ENCODE results near the gene GLTP.
A peak's percentile ranks its signal among the peaks of the same experiment; 100 is the strongest.
"Not testable (repeated sequence)": the region's sequence is repeated elsewhere in the genome, so short reads cannot be mapped to it uniquely, and the experiment has no call there.

Gene GLTP

GRCh38 chr12:109880043-109880931 lies at the start of gene GLTP:
TSS of gene GLTP (minus strand) at chr12:109880541. CDS start at chr12:109880374, 167 bp downstream.
- Histone ChIP-seq H3K4me1 (ENCODE audit: insufficient read depth, low read length) (peaks cover 24% of the 10 kb centered on the region), H3K9me3 (ENCODE audit: low read length) (no peaks in the 10 kb centered on the region), H3K36me3 (ENCODE audit: insufficient read depth, low read length) (no peaks in the 10 kb centered on the region), H3K4me3 (ENCODE audit: low read depth in 1 of 2, low read length in 2 of 2) (peak within 1 kb of the TSS; percentile 91 to 94), H3K9ac (ENCODE audit: low read length) (peak within 1 kb of the TSS; percentile 95), H3K27ac (ENCODE audit: low read depth, low read length) (peak within 1 kb of the TSS; percentile 88), H3K27me3 (ENCODE audit: control insufficient read depth in 1 of 2, insufficient read depth in 2 of 2, low read length in 2 of 2) (no peaks in the 10 kb centered on the region)

GRCh38 chr12:109929326-109929725 lies 49.0 kb upstream of the GLTP start:
- H3K4me3 ChIP-seq (ENCODE audit: low read depth in 1 of 2, low read length in 2 of 2); H3K4me1 ChIP-seq (ENCODE audit: insufficient read depth, low read length); H3K27me3 ChIP-seq (ENCODE audit: control insufficient read depth in 1 of 2, insufficient read depth in 2 of 2, low read length in 2 of 2); H3K9me3 ChIP-seq (ENCODE audit: low read length); H3K27ac ChIP-seq (ENCODE audit: low read depth, low read length); H3K9ac ChIP-seq (ENCODE audit: low read length): not testable (repeated sequence)
- peaks cover 40% of the 10 kb centered on the region for H3K36me3 ChIP-seq (ENCODE audit: insufficient read depth, low read length)

- no peak overlapping the region for H3K27ac ChIP-seq (ENCODE audit: low read depth, low read length)
- H3K4me3 ChIP-seq (ENCODE audit: low read depth in 1 of 2, low read length in 2 of 2) = no peak overlapping the region
- H3K9me3 ChIP-seq (ENCODE audit: low read length) = no peaks in the 10 kb centered on the region
- peaks cover 33% of the 10 kb centered on the region for H3K36me3 ChIP-seq (ENCODE audit: insufficient read depth, low read length)
- no peaks in the 10 kb centered on the region for H3K27me3 ChIP-seq (ENCODE audit: control insufficient read depth in 1 of 2, insufficient read depth in 2 of 2, low read length in 2 of 2)
- H3K9ac ChIP-seq (ENCODE audit: low read length) = no peak overlapping the region
- H3K4me1 ChIP-seq (ENCODE audit: insufficient read depth, low read length) = no peaks in the 10 kb centered on the region
These were observed 47.8 kb upstream of the GLTP start for GRCh38 chr12:109928058-109928656.

- H3K4me3 ChIP-seq (ENCODE audit: low read depth in 1 of 2, low read length in 2 of 2) = no peak overlapping the region
- H3K9ac ChIP-seq (ENCODE audit: low read length) = no peak overlapping the region
- no peaks in the 10 kb centered on the region for H3K9me3 ChIP-seq (ENCODE audit: low read length)
- H3K27ac ChIP-seq (ENCODE audit: low read depth, low read length) = no peak overlapping the region
- H3K27me3 ChIP-seq (ENCODE audit: control insufficient read depth in 1 of 2, insufficient read depth in 2 of 2, low read length in 2 of 2) = no peaks in the 10 kb centered on the region
- no peaks in the 10 kb centered on the region for H3K4me1 ChIP-seq (ENCODE audit: insufficient read depth, low read length)
- peaks cover 28% of the 10 kb centered on the region for H3K36me3 ChIP-seq (ENCODE audit: insufficient read depth, low read length)
These were observed 47.3 kb upstream of the GLTP start for GRCh38 chr12:109927622-109928021.

GRCh38 chr12:109926488-109927210 lies 46.3 kb upstream of the GLTP start:
- H3K36me3 ChIP-seq (ENCODE audit: insufficient read depth, low read length) = peaks cover 18% of the 10 kb centered on the region
- H3K4me1 ChIP-seq (ENCODE audit: insufficient read depth, low read length) = no peaks in the 10 kb centered on the region
- no peak overlapping the region for H3K4me3 ChIP-seq (ENCODE audit: low read depth in 1 of 2, low read length in 2 of 2)
- no peak overlapping the region for H3K27ac ChIP-seq (ENCODE audit: low read depth, low read length)
- no peaks in the 10 kb centered on the region for H3K9me3 ChIP-seq (ENCODE audit: low read length)
- H3K27me3 ChIP-seq (ENCODE audit: control insufficient read depth in 1 of 2, insufficient read depth in 2 of 2, low read length in 2 of 2) = no peaks in the 10 kb centered on the region
- H3K9ac ChIP-seq (ENCODE audit: low read length) = no peak overlapping the region

GRCh38 chr12:109926016-109926415 lies 45.7 kb upstream of the GLTP start:
- no peaks in the 10 kb centered on the region for H3K4me1 ChIP-seq (ENCODE audit: insufficient read depth, low read length)
- no peak overlapping the region for H3K4me3 ChIP-seq (ENCODE audit: low read depth in 1 of 2, low read length in 2 of 2)
- peaks cover 12% of the 10 kb centered on the region for H3K36me3 ChIP-seq (ENCODE audit: insufficient read depth, low read length)
- no peak overlapping the region for H3K9ac ChIP-seq (ENCODE audit: low read length)
- no peaks in the 10 kb centered on the region for H3K27me3 ChIP-seq (ENCODE audit: control insufficient read depth in 1 of 2, insufficient read depth in 2 of 2, low read length in 2 of 2)
- H3K27ac ChIP-seq (ENCODE audit: low read depth, low read length) = no peak overlapping the region
- no peaks in the 10 kb centered on the region for H3K9me3 ChIP-seq (ENCODE audit: low read length)

GRCh38 chr12:109925185-109925840 lies 45.0 kb upstream of the GLTP start:
- H3K4me1 ChIP-seq (ENCODE audit: insufficient read depth, low read length) = no peaks in the 10 kb centered on the region

GRCh38 chr12:109923481-109924245 lies 43.3 kb upstream of the GLTP start:
- Histone ChIP-seq H3K4me3 (ENCODE audit: low read depth in 1 of 2, low read length in 2 of 2) (no peak overlapping the region), H3K36me3 (ENCODE audit: insufficient read depth, low read length) (peaks cover 12% of the 10 kb centered on the region), H3K27me3 (ENCODE audit: control insufficient read depth in 1 of 2, insufficient read depth in 2 of 2, low read length in 2 of 2) (no peaks in the 10 kb centered on the region), H3K9me3 (ENCODE audit: low read length) (no peaks in the 10 kb centered on the region), H3K9ac (ENCODE audit: low read length) (no peak overlapping the region), H3K4me1 (ENCODE audit: insufficient read depth, low read length) (no peaks in the 10 kb centered on the region), H3K27ac (ENCODE audit: low read depth, low read length) (no peak overlapping the region)

More at GRCh38 chr12:109925185-109925840, 45.0 kb upstream of the GLTP start:
- no peak overlapping the region for H3K27ac ChIP-seq (ENCODE audit: low read depth, low read length)
- no peak overlapping the region for H3K4me3 ChIP-seq (ENCODE audit: low read depth in 1 of 2, low read length in 2 of 2)
- no peaks in the 10 kb centered on the region for H3K9me3 ChIP-seq (ENCODE audit: low read length)
- H3K9ac ChIP-seq (ENCODE audit: low read length) = no peak overlapping the region
- peaks cover 11% of the 10 kb centered on the region for H3K36me3 ChIP-seq (ENCODE audit: insufficient read depth, low read length)
- no peaks in the 10 kb centered on the region for H3K27me3 ChIP-seq (ENCODE audit: control insufficient read depth in 1 of 2, insufficient read depth in 2 of 2, low read length in 2 of 2)

- H3K27ac ChIP-seq (ENCODE audit: low read depth, low read length) = no peak overlapping the region
- H3K4me1 ChIP-seq (ENCODE audit: insufficient read depth, low read length) = no peaks in the 10 kb centered on the region
- H3K4me3 ChIP-seq (ENCODE audit: low read depth in 1 of 2, low read length in 2 of 2) = no peak overlapping the region
- H3K27me3 ChIP-seq (ENCODE audit: control insufficient read depth in 1 of 2, insufficient read depth in 2 of 2, low read length in 2 of 2) = no peaks in the 10 kb centered on the region
- H3K9me3 ChIP-seq (ENCODE audit: low read length) = no peaks in the 10 kb centered on the region
- H3K36me3 ChIP-seq (ENCODE audit: insufficient read depth, low read length) = peaks cover 19% of the 10 kb centered on the region
- no peak overlapping the region for H3K9ac ChIP-seq (ENCODE audit: low read length)
These were observed 42.7 kb upstream of the GLTP start for GRCh38 chr12:109923038-109923437.

GRCh38 chr12:109921982-109922381 lies 41.6 kb upstream of the GLTP start:
- Histone ChIP-seq H3K4me1 (ENCODE audit: insufficient read depth, low read length) (no peaks in the 10 kb centered on the region), H3K4me3 (ENCODE audit: low read depth in 1 of 2, low read length in 2 of 2) (no peak overlapping the region), H3K9ac (ENCODE audit: low read length) (no peak overlapping the region), H3K36me3 (ENCODE audit: insufficient read depth, low read length) (peaks cover 27% of the 10 kb centered on the region), H3K27ac (ENCODE audit: low read depth, low read length) (no peak overlapping the region), H3K27me3 (ENCODE audit: control insufficient read depth in 1 of 2, insufficient read depth in 2 of 2, low read length in 2 of 2) (no peaks in the 10 kb centered on the region), H3K9me3 (ENCODE audit: low read length) (no peaks in the 10 kb centered on the region)

All from muscle layer of colon (tissue), 2 donors.